Measurements from ENCODE around the gene STRBP.

STRBP gene

DNA sequence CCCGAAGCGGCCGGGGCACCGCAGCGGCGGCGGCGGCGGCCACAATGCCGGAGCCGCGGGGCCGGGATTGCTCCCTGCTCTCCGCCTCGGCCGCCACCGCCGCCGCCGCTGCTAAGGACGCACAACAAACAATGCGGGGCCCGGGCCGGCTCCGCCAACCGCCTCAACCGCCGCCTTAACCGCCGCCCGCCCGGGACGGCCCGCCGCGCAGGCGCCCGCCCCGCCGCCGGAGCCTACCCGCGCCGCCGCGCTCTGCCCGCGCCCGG, 254 bp downstream of the STRBP start:
- Histone ChIP-seq H3K27me3 (ENCODE audit: control insufficient read depth, insufficient read depth, low read length, poor library complexity, severe bottlenecking) (peaks cover 21% of the 10 kb centered on the region), H3K9me3 (ENCODE audit: control insufficient read depth, low read length) (no peaks in the 10 kb centered on the region), H3K4me1 (ENCODE audit: control insufficient read depth, insufficient read depth, low read length) (peaks cover 16% of the 10 kb centered on the region), H3K4me3 (ENCODE audit: insufficient read depth, low read depth, low read length) (peak overlapping the region; percentile 79), H3K27ac (ENCODE audit: insufficient read depth, low read depth, low read length, poor library complexity, severe bottlenecking) (no peak overlapping the region), H3K36me3 (ENCODE audit: control insufficient read depth, insufficient read depth, low read length) (no peaks in the 10 kb centered on the region)
- 0% methylated on average over 49 of the region's 49 CpGs for WGBS, 2 experiments

- WGBS, 2 experiments = 1 to 2% methylated on average over 34 of the region's 34 CpGs
- H3K27ac ChIP-seq (ENCODE audit: insufficient read depth, low read depth, low read length, poor library complexity, severe bottlenecking) = no peak overlapping the region
- H3K9me3 ChIP-seq (ENCODE audit: control insufficient read depth, low read length) = no peaks in the 10 kb centered on the region
- peak overlapping the region; percentile 79 for H3K4me3 ChIP-seq (ENCODE audit: insufficient read depth, low read depth, low read length)
- H3K4me1 ChIP-seq (ENCODE audit: control insufficient read depth, insufficient read depth, low read length) = peaks cover 16% of the 10 kb centered on the region
- peaks cover 21% of the 10 kb centered on the region for H3K27me3 ChIP-seq (ENCODE audit: control insufficient read depth, insufficient read depth, low read length, poor library complexity, severe bottlenecking)
- H3K36me3 ChIP-seq (ENCODE audit: control insufficient read depth, insufficient read depth, low read length) = no peaks in the 10 kb centered on the region
Observed at GRCh38 chr9:123267481-123268198, 746 bp downstream of the STRBP start.

DNA sequence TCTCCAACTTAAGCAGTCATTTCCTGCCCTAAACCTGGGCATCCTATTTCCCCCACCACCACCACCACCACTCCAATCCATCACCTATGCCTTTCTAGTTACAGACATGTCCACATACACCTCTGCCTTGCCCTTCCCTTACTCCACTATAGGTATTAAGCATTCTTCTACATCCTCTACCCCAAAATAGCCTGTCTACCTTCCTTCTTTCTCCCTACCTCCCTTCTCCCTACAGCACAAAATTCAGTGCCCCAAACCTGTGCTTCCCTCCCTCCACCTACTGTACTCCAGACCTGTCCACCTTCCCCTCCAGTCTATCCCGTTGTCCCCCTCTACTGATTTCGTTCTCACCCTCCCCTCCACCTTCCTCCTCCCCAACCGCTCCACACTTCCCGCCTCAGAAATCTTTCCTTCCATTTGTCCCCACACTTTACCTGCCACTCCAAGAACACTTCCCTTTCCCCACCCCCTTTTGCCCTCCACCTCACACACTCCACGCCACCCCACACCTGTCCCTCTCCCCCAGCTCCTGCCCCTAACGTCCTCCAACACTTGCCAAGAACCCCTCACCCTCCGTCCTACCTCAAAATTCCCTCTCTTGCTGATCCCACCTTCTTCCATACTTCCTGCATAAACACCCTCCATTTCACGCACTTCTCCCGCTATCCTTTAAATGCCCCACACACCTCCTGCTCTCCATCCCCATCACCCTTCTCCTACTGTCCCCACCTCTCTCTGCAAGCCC, 1.6 kb downstream of the STRBP start:
- 38 to 41% methylated on average over 9 of the region's 9 CpGs for WGBS, 2 experiments
- Histone ChIP-seq H3K4me1 (ENCODE audit: control insufficient read depth, insufficient read depth, low read length) (peaks cover 16% of the 10 kb centered on the region), H3K36me3 (ENCODE audit: control insufficient read depth, insufficient read depth, low read length) (no peaks in the 10 kb centered on the region), H3K9me3 (ENCODE audit: control insufficient read depth, low read length) (no peaks in the 10 kb centered on the region), H3K27ac (ENCODE audit: insufficient read depth, low read depth, low read length, poor library complexity, severe bottlenecking) (no peak overlapping the region), H3K4me3 (ENCODE audit: insufficient read depth, low read depth, low read length) (peak overlapping the region; percentile 79), H3K27me3 (ENCODE audit: control insufficient read depth, insufficient read depth, low read length, poor library complexity, severe bottlenecking) (peaks cover 21% of the 10 kb centered on the region)

DNA sequence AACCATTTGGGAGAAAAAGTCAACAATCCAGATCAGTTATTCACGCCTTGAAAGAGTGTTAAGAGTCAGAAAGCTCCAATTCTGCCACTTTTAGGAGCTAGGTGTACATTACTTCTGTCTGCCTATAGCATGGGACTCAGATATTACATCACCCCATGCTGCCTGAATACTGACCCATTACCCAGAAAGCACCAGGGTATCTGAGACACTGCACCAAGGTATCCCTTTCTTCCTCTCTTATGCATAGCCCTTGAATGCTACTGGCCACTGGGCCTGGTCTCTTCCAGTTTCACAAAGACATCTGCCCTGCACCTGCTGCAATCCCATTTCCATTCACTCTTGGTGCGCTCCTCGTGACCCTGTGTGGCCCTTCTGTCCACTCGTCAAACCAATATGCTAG, 2.6 kb downstream of the STRBP start:
- Histone ChIP-seq H3K4me3 (ENCODE audit: insufficient read depth, low read depth, low read length) (no peak overlapping the region), H3K27me3 (ENCODE audit: control insufficient read depth, insufficient read depth, low read length, poor library complexity, severe bottlenecking) (peaks cover 21% of the 10 kb centered on the region), H3K27ac (ENCODE audit: insufficient read depth, low read depth, low read length, poor library complexity, severe bottlenecking) (no peak overlapping the region), H3K4me1 (ENCODE audit: control insufficient read depth, insufficient read depth, low read length) (peaks cover 16% of the 10 kb centered on the region), H3K9me3 (ENCODE audit: control insufficient read depth, low read length) (no peaks in the 10 kb centered on the region), H3K36me3 (ENCODE audit: control insufficient read depth, insufficient read depth, low read length) (no peaks in the 10 kb centered on the region)
- WGBS, 2 experiments = 83 to 85% methylated on average over 4 of the region's 4 CpGs

DNA sequence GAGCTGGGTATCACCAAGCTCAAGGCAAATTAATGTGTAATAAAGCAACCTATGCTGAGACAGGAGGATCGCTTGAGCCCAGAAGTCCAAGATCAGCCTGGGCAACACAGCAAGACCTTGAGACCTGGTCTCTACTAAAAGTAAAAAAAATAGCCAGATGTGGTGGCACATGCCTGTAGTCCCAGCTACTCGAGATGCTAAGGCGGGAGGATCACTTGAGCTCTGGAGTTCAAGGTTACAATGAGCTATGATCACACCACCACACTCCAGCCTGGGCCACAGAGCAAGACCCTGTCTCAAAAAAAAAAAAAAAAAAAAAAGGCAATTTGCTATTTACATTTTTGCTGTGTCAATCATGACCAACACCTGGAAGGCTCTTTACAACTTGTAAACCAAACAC, 5.2 kb downstream of the STRBP start:
- peaks cover 7% of the 10 kb centered on the region for H3K27me3 ChIP-seq (ENCODE audit: control insufficient read depth, insufficient read depth, low read length, poor library complexity, severe bottlenecking)
- WGBS, 2 experiments = 95% methylated on average over 3 of the region's 3 CpGs
- H3K4me1 ChIP-seq (ENCODE audit: control insufficient read depth, insufficient read depth, low read length) = peaks cover 16% of the 10 kb centered on the region
- no peaks in the 10 kb centered on the region for H3K9me3 ChIP-seq (ENCODE audit: control insufficient read depth, low read length)
- H3K27ac ChIP-seq (ENCODE audit: insufficient read depth, low read depth, low read length, poor library complexity, severe bottlenecking) = no peak overlapping the region
- no peak overlapping the region for H3K4me3 ChIP-seq (ENCODE audit: insufficient read depth, low read depth, low read length)
- H3K36me3 ChIP-seq (ENCODE audit: control insufficient read depth, insufficient read depth, low read length) = no peaks in the 10 kb centered on the region

DNA sequence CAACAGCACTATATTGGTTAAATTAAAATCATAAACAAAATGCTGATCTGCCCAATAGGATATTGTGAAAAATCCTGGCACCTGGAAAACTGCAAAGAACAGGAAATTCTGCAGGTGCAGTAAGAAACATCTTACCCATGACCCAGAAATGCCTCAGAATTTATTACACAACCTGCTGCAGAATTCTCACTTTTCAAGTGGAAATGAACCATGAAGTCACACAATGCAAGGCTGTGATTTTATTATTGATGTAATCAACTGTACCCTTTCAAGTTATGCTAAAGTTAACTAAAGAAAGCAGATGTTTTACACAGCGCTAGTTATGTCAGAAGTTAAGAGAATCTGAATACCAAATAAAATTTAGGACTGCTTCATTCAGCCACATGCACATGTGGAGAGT, 6.0 kb downstream of the STRBP start:
- 93 to 100% methylated on average over 1 of the region's 1 CpG for WGBS, 2 experiments
- H3K9me3 ChIP-seq (ENCODE audit: control insufficient read depth, low read length) = no peaks in the 10 kb centered on the region
- no peaks in the 10 kb centered on the region for H3K36me3 ChIP-seq (ENCODE audit: control insufficient read depth, insufficient read depth, low read length)
- peaks cover 2% of the 10 kb centered on the region for H3K27me3 ChIP-seq (ENCODE audit: control insufficient read depth, insufficient read depth, low read length, poor library complexity, severe bottlenecking)
- no peak overlapping the region for H3K27ac ChIP-seq (ENCODE audit: insufficient read depth, low read depth, low read length, poor library complexity, severe bottlenecking)
- H3K4me3 ChIP-seq (ENCODE audit: insufficient read depth, low read depth, low read length) = no peak overlapping the region
- peaks cover 16% of the 10 kb centered on the region for H3K4me1 ChIP-seq (ENCODE audit: control insufficient read depth, insufficient read depth, low read length)

DNA sequence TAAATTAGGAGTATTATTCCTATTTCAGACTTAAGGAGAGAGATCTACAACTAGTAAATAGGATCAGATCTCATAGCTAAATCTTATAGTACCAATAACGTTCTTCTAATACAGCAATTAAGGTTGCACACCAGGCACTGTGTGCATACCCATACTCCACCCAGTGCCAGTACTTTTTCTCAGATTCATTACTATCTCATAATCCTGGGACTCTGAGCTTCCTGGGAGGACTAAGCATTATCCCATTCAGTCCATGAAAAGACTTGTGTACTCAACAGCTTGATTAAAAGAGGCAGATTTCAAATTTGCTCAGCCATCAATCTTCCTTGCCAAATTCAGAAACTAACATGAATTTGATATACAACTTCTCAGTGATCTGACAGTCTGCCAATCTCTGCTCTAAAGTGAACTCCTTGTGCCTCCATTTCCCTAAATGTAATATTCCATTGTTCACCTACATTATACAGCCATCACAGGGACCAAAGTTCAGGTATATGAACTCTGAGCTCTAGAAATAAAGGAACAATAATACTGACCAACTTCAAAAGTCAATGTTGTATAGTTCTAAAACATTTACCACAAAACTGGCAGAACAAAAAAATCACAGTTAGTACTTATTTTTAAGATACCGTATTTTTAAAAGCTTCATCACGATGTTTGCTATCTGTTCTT, 7.2 kb downstream of the STRBP start:
- WGBS, 2 experiments = 93 to 94% methylated on average over 3 of the region's 3 CpGs
- H3K4me1 ChIP-seq (ENCODE audit: control insufficient read depth, insufficient read depth, low read length) = peaks cover 5% of the 10 kb centered on the region
- H3K27ac ChIP-seq (ENCODE audit: insufficient read depth, low read depth, low read length, poor library complexity, severe bottlenecking) = no peak overlapping the region

DNA sequence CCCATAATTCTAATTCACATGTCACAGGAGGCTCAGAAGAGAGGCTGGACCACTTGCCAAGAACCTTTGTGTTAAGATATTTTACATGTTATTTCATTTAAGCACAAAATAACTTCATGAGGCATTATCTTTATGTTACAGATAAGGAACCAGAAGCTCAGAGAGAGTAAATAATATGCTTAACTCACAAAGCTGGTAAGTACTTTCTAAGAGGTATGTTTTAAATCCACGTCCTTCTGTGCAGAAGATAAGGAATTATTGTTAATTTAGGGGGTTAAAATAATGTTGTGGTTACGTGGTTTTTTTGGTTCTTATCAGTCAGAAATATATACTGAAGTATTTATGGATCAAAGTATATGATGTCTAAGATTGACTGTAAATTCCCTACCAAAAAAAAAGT, 8.0 kb downstream of the STRBP start:
- Histone ChIP-seq H3K27ac (ENCODE audit: insufficient read depth, low read depth, low read length, poor library complexity, severe bottlenecking) (no peak overlapping the region), H3K27me3 (ENCODE audit: control insufficient read depth, insufficient read depth, low read length, poor library complexity, severe bottlenecking) (no peaks in the 10 kb centered on the region), H3K4me1 (ENCODE audit: control insufficient read depth, insufficient read depth, low read length) (no peaks in the 10 kb centered on the region), H3K36me3 (ENCODE audit: control insufficient read depth, insufficient read depth, low read length) (no peaks in the 10 kb centered on the region), H3K9me3 (ENCODE audit: control insufficient read depth, low read length) (no peaks in the 10 kb centered on the region), H3K4me3 (ENCODE audit: insufficient read depth, low read depth, low read length) (no peak overlapping the region)
- 93 to 98% methylated on average over 2 of the region's 2 CpGs for WGBS, 2 experiments

More for the DNA sequence above, 7.2 kb downstream of the STRBP start:
- no peak overlapping the region for H3K4me3 ChIP-seq (ENCODE audit: insufficient read depth, low read depth, low read length)
- H3K36me3 ChIP-seq (ENCODE audit: control insufficient read depth, insufficient read depth, low read length) = no peaks in the 10 kb centered on the region
- no peaks in the 10 kb centered on the region for H3K9me3 ChIP-seq (ENCODE audit: control insufficient read depth, low read length)
- no peaks in the 10 kb centered on the region for H3K27me3 ChIP-seq (ENCODE audit: control insufficient read depth, insufficient read depth, low read length, poor library complexity, severe bottlenecking)

DNA sequence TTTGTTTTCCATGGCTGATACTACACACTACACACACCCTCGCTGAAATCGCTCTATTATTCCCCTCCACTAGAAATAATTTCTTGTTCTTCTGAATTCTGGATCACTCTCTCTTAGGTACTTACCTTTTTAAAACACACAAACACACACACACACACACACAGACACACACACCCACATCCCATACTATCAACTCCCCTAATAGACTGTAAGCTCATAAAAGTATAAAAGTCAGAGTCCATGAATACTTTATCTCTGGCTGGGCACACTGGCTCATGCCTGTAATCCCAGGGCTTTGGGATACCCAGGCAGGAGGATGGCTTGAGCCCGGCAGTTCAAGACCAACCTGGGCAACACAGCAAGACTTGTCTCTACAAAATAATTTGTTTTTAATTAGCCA, 11.1 kb downstream of the STRBP start:
- no peaks in the 10 kb centered on the region for H3K9me3 ChIP-seq (ENCODE audit: control insufficient read depth, low read length)
- H3K27me3 ChIP-seq (ENCODE audit: control insufficient read depth, insufficient read depth, low read length, poor library complexity, severe bottlenecking) = no peaks in the 10 kb centered on the region
- no peak overlapping the region for H3K27ac ChIP-seq (ENCODE audit: insufficient read depth, low read depth, low read length, poor library complexity, severe bottlenecking)
- 92 to 95% methylated on average over 3 of the region's 3 CpGs for WGBS, 2 experiments
- no peaks in the 10 kb centered on the region for H3K36me3 ChIP-seq (ENCODE audit: control insufficient read depth, insufficient read depth, low read length)
- no peak overlapping the region for H3K4me3 ChIP-seq (ENCODE audit: insufficient read depth, low read depth, low read length)
- no peaks in the 10 kb centered on the region for H3K4me1 ChIP-seq (ENCODE audit: control insufficient read depth, insufficient read depth, low read length)

DNA sequence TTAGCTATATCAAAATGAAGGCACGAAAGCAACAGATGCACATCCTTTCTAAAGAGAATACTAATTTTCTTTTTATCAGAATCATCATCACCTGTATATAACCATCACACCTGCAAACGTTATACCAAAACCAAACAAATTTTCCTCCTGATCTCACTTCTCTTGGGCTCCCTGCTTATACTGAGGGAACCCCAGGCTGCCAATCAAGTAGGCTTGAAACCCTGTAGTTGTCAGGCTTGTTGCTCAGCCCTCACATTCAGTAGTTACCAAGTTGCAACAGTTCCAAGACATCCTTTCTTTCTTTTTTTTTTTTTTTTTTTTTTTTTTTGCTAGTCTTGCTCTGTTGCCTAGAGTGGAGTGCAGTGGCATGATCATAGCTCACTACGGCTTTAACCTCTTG, 12.7 kb downstream of the STRBP start:
- H3K27me3 ChIP-seq (ENCODE audit: control insufficient read depth, insufficient read depth, low read length, poor library complexity, severe bottlenecking) = no peaks in the 10 kb centered on the region
- H3K4me3 ChIP-seq (ENCODE audit: insufficient read depth, low read depth, low read length) = no peak overlapping the region
- H3K4me1 ChIP-seq (ENCODE audit: control insufficient read depth, insufficient read depth, low read length) = no peaks in the 10 kb centered on the region
- WGBS, 2 experiments = 92 to 95% methylated on average over 2 to 3 of the region's 3 CpGs
- no peak overlapping the region for H3K27ac ChIP-seq (ENCODE audit: insufficient read depth, low read depth, low read length, poor library complexity, severe bottlenecking)
- no peaks in the 10 kb centered on the region for H3K9me3 ChIP-seq (ENCODE audit: control insufficient read depth, low read length)
- H3K36me3 ChIP-seq (ENCODE audit: control insufficient read depth, insufficient read depth, low read length) = no peaks in the 10 kb centered on the region

All from ectodermal cell (in vitro differentiated cells).